Activated naive CD4-positive, alpha-beta T cell treated with anti-CD3 and anti-CD28 coated beads, Interleukin-2, amount 50 U/mL, for 72 hours (primary cell): ENCODE results near the gene ATP5F1D. TPM values are rescaled to one million over a fixed set of nuclear protein-coding genes. Genes with fewer than 3 reads are reported as not detected.

Experiments used
- ATAC-seq, 2 donors: fragments of 150-1000 bp; cut with Tn5 transposase; 2 replicates each; pipeline ENCODE4 v1.10.0; 2021; ENCODE audit warnings: mild to moderate bottlenecking in 2 of 2, moderate library complexity in 2 of 2
- DNase-seq, 2 donors: peaks; one replicate each; pipeline ENCODE4 v3.0.0; 2021 to 2022; ENCODE audit warnings: low spot score in 2 of 2
- H3K27ac Mint-ChIP-seq, 2 donors: one replicate each; pipeline ENCODE4 v1.8.0; 2022; ENCODE audit warnings: mild to moderate bottlenecking in 2 of 2, mixed read lengths in 2 of 2
- H3K36me3 Mint-ChIP-seq, 2 donors: one replicate each; pipeline ENCODE4 v1.8.0; 2022; ENCODE audit warnings: mixed read lengths in 2 of 2
- H3K9me3 Mint-ChIP-seq, 2 donors: one replicate each; pipeline ENCODE4 v1.8.0; 2022; ENCODE audit warnings: mixed read lengths in 2 of 2
- total RNA-seq, 2 donors: library from RNA; stranded (reverse); gene quantifications; one replicate each; pipeline ENCODE4 v1.2.3, GENCODE V29; 2022

The ATP5F1D gene
- total RNA-seq, 2 donors from 2014 or later, result 114 to 201 TPM

DNA sequence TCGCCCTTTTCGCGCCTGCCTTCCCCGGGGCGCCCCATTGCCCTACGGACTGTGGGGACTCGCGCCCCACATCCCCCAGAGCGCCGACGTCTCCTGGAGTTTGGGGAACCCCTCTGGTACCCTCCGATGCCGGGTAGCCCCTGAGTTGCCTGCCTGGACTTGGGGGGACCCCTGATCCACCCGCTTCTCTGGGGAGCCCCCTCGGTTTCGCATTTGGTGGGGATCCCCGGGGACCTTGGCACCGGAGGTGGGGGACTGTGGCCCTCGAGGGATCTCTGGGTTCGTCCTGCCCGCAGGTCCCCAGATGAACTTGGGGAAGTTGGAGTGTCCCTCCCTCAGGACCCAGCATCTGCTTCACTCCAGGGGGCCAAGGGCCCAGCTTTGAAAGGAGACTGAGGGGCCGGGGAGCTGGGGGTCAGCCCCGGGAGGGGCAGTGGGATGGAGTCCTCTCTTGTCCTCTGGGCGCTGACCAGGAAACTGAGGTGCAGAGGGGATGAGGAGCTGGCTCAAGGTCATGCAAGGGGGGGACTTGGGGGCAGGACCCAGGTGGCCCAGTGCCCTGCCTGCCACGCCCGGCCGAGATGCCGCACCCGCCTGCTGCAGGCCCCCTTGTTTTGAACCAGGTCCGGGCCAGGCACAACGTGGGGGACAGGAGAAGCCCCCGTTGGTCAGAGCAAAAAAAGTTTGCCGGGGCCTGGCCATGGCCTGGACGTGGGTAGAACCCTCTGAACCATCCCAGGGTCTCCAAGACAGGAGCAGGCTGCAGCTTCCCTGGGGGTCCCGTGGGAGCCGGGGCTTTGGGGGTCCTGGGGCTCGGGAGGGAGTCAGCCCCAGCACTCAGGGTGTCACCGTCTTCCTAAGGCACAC, 45.2 kb downstream of the ATP5F1D start:
- Mint-ChIP-seq H3K27ac (no peak overlapping the region), H3K9me3 (no peaks in the 10 kb centered on the region), H3K36me3 (no peaks in the 10 kb centered on the region)
- DNase-seq (no peak), ATAC-seq (no peak)

DNA sequence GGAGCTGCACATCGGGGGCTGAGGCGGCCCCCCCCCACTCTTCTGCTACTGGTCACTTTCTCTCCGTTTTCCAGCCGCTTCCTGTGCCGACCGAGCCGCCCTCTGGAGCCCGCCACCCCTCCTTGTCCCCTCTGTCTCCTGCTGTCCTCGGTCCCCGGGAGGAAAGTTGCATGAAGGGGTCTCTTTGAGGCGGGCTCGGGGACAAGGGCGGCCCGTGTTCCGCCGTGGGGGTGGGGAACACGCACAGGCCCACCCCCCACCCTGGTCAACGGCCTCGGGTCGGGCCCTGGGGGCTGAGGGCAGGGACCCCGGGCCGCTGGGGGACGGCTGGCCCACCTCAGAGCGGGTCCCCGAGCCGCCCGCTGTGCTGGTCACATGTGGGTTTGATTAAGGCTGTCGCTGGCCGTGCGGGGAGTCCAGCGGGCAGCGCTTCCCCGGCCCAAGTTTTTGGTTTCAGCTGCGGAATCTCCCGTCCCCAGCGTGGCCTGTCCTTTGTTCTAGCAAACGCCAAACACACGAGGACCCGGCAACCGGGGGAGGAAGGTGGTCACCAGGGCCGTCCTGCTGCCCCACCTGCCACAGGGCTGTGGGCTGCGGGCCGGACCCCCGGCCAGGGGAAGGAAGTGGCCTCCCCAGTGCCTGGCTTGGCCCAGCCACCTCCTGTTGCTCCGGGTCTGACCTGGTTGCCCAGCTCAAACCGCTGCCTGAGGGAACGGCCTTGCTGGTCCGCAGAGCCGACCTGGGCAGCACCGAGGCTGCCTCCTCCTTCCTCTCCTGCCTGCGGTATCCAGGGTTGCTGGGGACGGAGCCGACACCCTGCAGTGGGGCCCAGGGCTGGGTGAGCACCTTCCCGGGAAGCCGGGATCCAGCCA, 46.0 kb downstream of the ATP5F1D start:
- ATAC-seq (no peak), DNase-seq (no peak)
- no peaks in the 10 kb centered on the region for H3K9me3 Mint-ChIP-seq
- no peak overlapping the region for H3K27ac Mint-ChIP-seq
- no peaks in the 10 kb centered on the region for H3K36me3 Mint-ChIP-seq

DNA sequence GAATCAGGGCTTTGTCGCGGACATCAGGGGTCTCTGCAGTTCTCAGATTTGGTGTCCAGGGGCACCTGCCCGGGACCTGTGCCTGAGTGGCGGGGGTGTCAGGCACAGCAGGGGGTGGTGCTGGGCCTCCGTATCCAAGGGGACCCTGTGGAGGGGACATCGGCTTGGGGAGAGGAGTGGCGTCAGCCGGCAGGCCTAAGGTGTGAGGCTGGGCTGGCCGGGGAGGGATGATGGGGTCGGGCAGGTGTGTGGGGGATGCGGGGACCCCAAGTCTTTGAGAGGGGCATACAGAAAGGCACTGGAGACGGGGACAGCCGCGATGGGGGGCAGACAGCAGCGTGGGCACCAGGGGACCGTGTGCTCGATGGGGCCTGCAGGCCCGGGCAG, 46.7 kb downstream of the ATP5F1D start:
- Mint-ChIP-seq H3K9me3 (no peaks in the 10 kb centered on the region), H3K27ac (no peak overlapping the region)

DNA sequence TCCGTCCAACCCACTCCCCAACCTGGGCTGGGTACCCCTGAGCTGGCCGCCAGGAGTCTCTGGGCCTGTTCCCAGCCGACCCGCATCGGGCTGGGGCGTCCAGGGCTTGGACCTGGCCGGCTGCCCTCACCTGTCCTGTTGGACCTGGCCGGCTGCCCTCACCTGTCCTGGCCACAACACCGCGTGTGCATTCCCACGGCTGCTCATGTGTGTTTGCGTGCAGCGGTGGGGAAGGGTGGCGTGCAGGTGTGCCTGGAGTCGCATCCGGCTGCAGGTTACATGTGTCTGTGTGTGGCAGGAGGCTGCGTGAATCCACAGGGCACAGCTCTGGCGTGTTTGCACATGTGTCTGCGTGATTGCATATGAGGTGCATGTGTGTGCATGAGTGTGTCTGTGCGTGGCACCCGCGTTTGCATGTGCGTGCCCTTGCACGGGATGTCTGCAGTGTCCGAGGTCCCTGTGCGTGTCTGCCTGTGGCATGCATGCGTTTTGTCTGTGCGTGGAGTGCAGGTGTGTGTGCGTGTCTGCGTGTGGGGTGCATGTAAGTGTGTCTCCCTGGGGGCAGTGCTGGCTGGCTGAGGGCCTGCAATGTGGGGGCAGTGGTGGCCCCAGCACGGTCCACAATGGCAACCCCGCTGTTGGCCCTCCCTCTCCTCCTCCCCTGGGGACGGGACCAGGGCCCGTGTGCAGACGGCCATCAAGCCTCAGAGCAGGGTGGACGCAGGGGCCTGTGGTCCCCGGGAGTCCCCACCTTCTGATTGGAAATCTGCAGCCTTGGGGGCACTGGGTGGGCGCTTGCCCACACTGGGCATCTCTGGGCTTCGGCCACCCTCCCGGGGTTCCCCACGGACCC, 47.5 kb downstream of the ATP5F1D start:
- no peaks in the 10 kb centered on the region for H3K36me3 Mint-ChIP-seq
- H3K27ac Mint-ChIP-seq, result no peak overlapping the region
- no peaks in the 10 kb centered on the region for H3K9me3 Mint-ChIP-seq
- DNase-seq (no peak), ATAC-seq (no peak)

More for the DNA sequence above, 46.7 kb downstream of the ATP5F1D start:
- no peak for ATAC-seq
- no peak for DNase-seq
- no peaks in the 10 kb centered on the region for H3K36me3 Mint-ChIP-seq

DNA sequence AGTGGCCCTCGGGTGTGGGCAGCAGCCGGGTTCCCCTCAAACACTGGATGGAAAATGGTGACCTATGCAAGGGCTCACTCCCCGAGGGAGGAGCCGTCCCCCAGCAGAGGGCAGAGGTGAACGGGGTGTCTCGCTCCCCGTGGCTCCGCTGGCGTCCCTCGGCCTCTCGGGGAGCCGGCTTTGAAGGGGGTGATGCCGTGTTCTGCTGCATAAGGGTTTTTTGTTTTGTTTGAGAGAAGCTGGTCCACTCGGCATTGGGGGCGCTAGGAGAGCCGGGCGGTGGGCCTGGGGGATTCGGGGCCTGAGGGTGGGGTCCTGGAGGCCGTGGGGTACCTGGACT, 48.1 kb downstream of the ATP5F1D start:
- H3K36me3 Mint-ChIP-seq, result no peaks in the 10 kb centered on the region
- no peak overlapping the region for H3K27ac Mint-ChIP-seq
- DNase-seq, result no peak
- no peak for ATAC-seq
- H3K9me3 Mint-ChIP-seq, result no peaks in the 10 kb centered on the region

DNA sequence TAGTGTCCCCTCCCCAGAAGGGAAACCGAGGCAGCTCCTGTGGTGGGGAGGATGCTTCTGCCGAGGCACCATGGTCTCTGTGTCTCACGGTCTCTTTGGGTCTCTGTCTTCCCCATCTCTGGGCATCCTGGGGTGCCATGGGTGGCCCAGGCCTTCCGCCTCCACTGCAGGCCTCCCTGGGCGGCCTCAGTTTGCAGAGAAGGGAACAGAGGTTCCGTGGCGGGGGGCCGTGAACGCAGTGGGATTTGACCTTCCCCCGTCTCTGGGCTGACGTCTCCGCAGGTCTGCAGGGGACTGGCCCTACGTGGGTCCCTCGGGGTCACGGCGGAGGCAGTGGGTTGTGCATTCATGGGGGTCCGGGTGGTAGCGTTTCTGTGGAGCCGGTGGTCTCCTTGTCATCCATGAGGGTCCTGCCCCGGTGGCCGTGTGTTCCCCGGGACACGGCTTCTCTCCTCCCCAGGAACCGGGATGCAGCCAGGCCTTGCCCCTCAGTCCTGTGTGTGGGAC, 48.7 kb downstream of the ATP5F1D start:
- Mint-ChIP-seq H3K27ac (no peak overlapping the region), H3K36me3 (no peaks in the 10 kb centered on the region), H3K9me3 (no peaks in the 10 kb centered on the region)
- no peak for DNase-seq
- ATAC-seq, result no peak

DNA sequence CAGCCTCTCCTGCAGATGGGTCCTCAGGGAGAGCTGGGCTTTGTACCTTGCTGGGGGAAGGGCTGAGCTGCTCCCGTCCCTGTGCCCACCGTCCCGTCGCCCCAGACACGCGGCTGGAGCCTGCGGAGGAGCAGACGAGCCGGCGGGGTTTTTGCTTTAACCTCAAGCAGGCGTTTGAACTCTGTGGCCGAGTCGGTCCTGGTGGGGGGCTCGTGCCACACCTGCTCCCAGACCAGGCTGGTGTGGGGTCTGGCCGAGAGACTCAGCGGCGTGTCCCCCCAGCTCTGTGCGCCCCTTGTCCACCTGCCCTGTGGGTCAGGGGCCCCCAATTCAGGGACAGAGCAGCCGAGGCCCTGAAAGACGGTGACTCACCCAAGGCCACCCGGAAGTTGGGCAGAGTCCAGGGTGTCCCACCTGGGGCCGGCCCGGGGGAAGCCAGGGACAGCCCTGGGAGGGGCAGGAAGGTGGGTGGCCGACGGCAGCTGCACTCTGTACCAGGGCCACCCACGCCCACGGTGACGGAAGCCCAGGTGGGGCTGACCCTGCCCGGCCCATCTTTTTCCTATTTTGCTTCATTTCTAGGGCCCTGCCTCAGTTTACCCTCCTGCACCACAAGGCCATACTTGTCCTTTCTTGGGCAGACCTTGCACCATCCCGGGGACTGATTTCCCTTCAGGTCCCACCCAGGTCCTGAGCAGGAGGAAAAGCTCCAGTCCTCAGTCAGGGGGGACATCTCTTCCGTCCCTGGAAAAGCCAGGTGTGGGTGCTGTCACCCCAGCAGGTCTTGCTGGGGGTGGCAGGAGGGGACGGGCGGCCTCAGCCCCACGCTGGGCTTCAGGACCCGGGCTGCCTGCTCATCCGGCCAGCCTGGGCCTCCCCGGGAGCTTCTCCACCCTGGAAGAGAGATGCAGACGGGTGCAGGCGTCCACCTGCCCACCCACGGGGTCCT, 49.4 kb downstream of the ATP5F1D start:
- Mint-ChIP-seq H3K9me3 (no peaks in the 10 kb centered on the region), H3K27ac (no peak overlapping the region), H3K36me3 (no peaks in the 10 kb centered on the region)
- DNase-seq (no peak), ATAC-seq (no peak)

DNA sequence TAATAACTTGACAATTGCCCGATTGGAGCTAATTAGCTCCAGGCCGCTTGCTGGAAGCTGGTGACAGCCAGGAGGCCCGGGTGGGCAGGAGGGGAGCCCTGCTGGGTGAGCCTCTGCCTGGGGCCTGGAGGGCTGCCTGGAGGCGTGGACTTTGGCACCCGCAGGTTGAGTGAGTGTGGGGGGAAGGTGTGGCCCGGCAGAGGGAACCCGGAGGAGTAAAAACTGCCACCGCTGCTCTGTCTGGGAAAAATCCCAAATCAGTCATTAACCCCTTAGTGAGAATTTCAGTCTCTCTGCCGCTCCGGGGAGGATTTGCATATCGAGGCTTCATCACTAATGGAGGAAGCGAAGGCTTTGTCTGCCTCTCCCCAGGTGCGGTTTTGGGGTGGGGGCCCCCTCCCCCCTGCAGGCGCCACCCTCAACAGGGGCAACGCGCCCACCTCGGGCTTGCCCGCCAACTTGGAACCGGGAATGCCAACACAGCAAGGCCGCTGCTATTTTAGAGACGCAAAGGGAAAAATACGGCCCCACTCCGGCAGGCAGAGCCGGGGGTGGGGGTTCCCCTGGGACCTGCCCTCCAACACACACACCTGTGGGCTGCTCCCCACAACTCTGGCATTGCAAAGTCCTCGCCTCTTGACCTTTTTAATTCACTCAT, 50.3 kb downstream of the ATP5F1D start:
- H3K9me3 Mint-ChIP-seq, result no peaks in the 10 kb centered on the region
- no peaks in the 10 kb centered on the region for H3K36me3 Mint-ChIP-seq
- no peak for ATAC-seq
- DNase-seq, result no peak
- H3K27ac Mint-ChIP-seq, result no peak overlapping the region

DNA sequence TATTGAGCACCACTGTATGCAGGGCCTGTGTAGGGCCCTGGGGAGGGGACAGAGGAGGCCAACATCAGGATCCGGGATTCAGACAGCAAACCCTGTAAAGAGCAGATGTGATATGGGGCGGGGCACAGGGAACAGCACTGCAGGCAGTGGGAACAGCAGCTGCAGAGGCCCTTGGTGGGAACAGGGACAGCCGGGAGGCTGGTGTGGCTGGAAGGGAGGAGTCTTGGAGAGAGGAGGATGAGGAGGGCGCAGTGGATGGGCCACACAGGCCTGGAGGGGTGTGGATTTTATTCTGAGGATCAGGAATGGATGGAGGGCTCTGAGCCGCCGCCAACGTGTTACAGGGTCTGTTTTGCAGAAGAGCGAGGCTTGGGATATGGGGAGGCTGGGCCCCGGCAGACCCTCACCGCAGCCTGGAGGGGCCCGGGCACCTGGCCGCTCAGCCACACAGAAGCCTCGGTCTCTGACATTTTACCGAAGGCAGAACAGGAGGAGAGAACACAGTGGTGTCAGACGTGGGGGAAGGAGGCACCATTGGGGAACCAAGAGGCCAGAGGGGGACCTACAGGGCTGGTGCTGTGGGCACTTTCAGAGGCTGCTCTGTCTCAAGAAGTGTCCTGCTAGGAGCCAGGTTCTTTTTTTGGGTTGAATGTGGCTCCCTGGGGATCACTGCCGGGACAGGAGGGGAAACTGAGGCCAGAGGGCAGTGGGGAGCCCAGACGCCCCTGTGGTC, 51.0 kb downstream of the ATP5F1D start:
- no peak overlapping the region for H3K27ac Mint-ChIP-seq
- H3K36me3 Mint-ChIP-seq, result no peaks in the 10 kb centered on the region
- no peak for ATAC-seq
- no peaks in the 10 kb centered on the region for H3K9me3 Mint-ChIP-seq
- DNase-seq, result no peak

DNA sequence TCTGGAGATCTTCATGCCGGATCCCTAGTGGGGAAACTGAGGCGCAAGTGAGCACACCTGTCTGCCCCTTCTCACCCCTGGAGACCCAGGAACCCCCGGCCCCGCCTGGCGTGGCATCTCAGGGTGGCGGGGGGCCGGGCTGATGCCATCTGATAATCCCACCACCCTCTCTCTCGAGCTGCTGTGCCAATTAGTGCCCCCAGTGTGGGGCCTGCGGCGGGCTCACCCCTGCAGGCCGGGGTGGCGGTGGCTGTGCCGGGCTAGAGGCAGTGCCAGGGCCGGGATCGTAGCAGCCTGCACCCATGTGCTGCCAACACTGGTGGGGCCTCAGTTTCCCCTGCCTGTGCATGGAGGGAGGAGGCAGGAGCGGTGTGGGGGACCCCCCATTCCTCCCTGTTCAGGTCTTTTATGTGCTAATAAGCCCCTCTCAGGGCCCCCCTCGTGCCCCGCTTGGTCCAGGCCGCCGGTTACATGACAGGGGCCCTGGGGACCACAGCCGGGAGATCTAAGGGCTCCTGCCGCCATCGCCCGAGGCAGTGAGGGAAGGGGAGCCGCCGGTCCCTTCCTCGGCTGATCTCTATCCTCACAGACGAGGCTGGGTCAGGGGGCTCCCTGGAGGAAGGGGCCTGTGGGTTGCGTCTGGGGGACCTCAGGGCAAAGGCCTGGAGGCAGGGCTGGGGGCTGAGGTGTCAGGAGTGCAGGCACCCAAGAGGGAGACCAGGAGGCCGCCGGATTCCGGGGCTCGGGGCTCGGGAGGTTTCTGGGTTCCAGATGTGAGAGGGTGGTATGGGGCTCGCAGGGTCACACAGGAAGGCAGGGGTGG, 52.4 kb downstream of the ATP5F1D start:
- DNase-seq (no peak), ATAC-seq (no peak)
- Mint-ChIP-seq H3K27ac (no peak overlapping the region), H3K36me3 (no peaks in the 10 kb centered on the region), H3K9me3 (no peaks in the 10 kb centered on the region)

Other genes with a start within 250 kb of the ATP5F1D start
- under 1 TPM; 0.07 to 0.19 TPM for gene GRIN3B, start 241.3 kb upstream of the ATP5F1D start, total RNA-seq
- 100 to 1,000 TPM; 104 to 156 TPM for gene TMEM259, start 220.6 kb upstream of the ATP5F1D start, total RNA-seq
- gene RNU6-2, start 220.2 kb upstream of the ATP5F1D start, total RNA-seq, result not detected
- gene CNN2, start 215.1 kb upstream of the ATP5F1D start, total RNA-seq, result 100 to 1,000 TPM; 187 to 254 TPM
- gene ABCA7, start 201.6 kb upstream of the ATP5F1D start, total RNA-seq, result 100 to 1,000 TPM in 1 of 2 donors, 10 to 100 TPM in 1; 17.8 to 105 TPM
- 100 to 1,000 TPM; 171 to 174 TPM for gene ARHGAP45, start 174.6 kb upstream of the ATP5F1D start, total RNA-seq
- 100 to 1,000 TPM; 248 to 259 TPM for gene POLR2E, start 146.4 kb upstream of the ATP5F1D start, total RNA-seq
- gene GPX4, start 137.8 kb upstream of the ATP5F1D start, total RNA-seq, result 100 to 1,000 TPM; 154 to 316 TPM
- gene SBNO2, start 67.5 kb upstream of the ATP5F1D start, total RNA-seq, result 100 to 1,000 TPM; 113 to 144 TPM
- 10 to 100 TPM; 73.1 to 86.4 TPM for gene STK11, start 36.0 kb upstream of the ATP5F1D start, total RNA-seq
- gene CBARP, start 3.7 kb upstream of the ATP5F1D start, total RNA-seq, result 1 to 10 TPM; 1.0 to 1.6 TPM
- 100 to 1,000 TPM in 1 of 2 donors, 10 to 100 TPM in 1; 52.9 to 113 TPM for gene MIDN, start 6.8 kb downstream of the ATP5F1D start, total RNA-seq
- 100 to 1,000 TPM; 148 to 157 TPM for gene CIRBP, start 27.6 kb downstream of the ATP5F1D start, total RNA-seq
- gene FAM174C, start 33.8 kb downstream of the ATP5F1D start, total RNA-seq, result 10 to 100 TPM; 42.1 to 76.0 TPM
- under 1 TPM in 1 of 2 donors, not detected in 1; 0.25 TPM for gene EFNA2, start 44.1 kb downstream of the ATP5F1D start, total RNA-seq
- gene NDUFS7, start 142.2 kb downstream of the ATP5F1D start, total RNA-seq, result 100 to 1,000 TPM in 1 of 2 donors, 10 to 100 TPM in 1; 89.4 to 105 TPM
- 10 to 100 TPM in 1 of 2 donors, 1 to 10 TPM in 1; 4.2 to 30.2 TPM for gene GAMT, start 159.8 kb downstream of the ATP5F1D start, total RNA-seq
- 100 to 1,000 TPM; 194 to 298 TPM for gene DAZAP1, start 165.8 kb downstream of the ATP5F1D start, total RNA-seq
- 1,000 to 10,000 TPM; 1,495 to 1,747 TPM for gene RPS15, start 196.6 kb downstream of the ATP5F1D start, total RNA-seq
- gene APC2, start 208.4 kb downstream of the ATP5F1D start, total RNA-seq, result under 1 TPM; 0.09 to 0.14 TPM
- gene C19orf25, start 237.5 kb downstream of the ATP5F1D start, total RNA-seq, result 10 to 100 TPM; 24.5 to 29.3 TPM
- gene PCSK4, start 248.6 kb downstream of the ATP5F1D start, total RNA-seq, result 1 to 10 TPM; 8.4 to 9.4 TPM
- gene REEP6, start 249.4 kb downstream of the ATP5F1D start, total RNA-seq, result 1 to 10 TPM; 1.4 to 2.9 TPM